ENCODE data around the gene POC1A. TPM values are rescaled to one million over a fixed set of nuclear protein-coding genes. Genes with fewer than 3 reads are reported as not detected.

Gene POC1A
- total RNA-seq, 1 experiment from 2014 or later = 43.0 TPM

DNA sequence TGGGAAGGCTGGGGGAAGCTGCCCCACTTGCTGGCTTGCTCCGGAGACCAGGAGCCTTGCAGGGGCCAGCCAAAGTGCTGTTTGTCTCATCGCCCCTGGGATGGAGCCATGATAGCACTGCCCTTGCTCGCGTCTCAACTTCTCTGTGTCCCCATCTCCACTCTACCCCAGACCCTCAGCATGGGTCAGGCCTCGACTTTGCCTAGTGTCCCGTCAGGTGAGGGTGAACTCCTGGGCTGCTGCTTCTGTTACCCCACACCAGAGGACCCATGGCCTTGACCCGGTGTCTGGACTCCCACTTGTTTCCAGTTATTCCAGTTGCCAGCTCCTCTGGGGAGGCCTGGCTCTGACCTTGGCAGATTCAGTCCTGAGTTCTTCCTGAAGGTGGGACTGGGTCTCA lies 61.3 kb downstream of the POC1A start:
- Histone ChIP-seq H3K4me3 (ENCODE audit: low read length) (no peak overlapping the region), H3F3A (ENCODE audit: low read length, unreplicated experiment) (no peaks in the 10 kb centered on the region), H3K27me3 (ENCODE audit: low read length) (no peaks in the 10 kb centered on the region), H3K36me3 (ENCODE audit: low read depth, low read length) (peaks cover 23% of the 10 kb centered on the region; the same call in 1 of the 2 replicates), H4K20me1 (ENCODE audit: low read length) (no peaks in the 10 kb centered on the region), H3K27ac (ENCODE audit: low read length) (no peak overlapping the region), H2AFZ (ENCODE audit: low read length) (no peak overlapping the region), H3K79me2 (ENCODE audit: low read length) (no peaks in the 10 kb centered on the region), H3K9me3 (ENCODE audit: low read length) (no peaks in the 10 kb centered on the region), H3K9ac (ENCODE audit: low read length) (no peak overlapping the region), H3K4me1 (ENCODE audit: insufficient read depth, low read length) (peaks cover 16% of the 10 kb centered on the region), H3K4me2 (ENCODE audit: low read length) (no peak overlapping the region), H3K9me2 (replicated peaks; ENCODE audit: low read length) (no peaks in the 10 kb centered on the region)
- BruUV-seq (replicated peaks) = no TSS peak
- no peak for TF ChIP-seq EZH2phosphoT487 (IDR thresholded peaks at IDR 0.05; ENCODE audit: borderline replicate concordance, low read length)
- POLR2A ChIA-PET (ENCODE audit: unreplicated experiment) = no interaction called here
- no peak for ATAC-seq
- DNase-seq = no peak
- CTCF ChIA-PET = no interaction called here
- intact Hi-C loops (cut with micrococcal nuclease) = no loop called here

- Histone ChIP-seq H2AFZ (ENCODE audit: low read length) (no peak overlapping the region), H4K20me1 (ENCODE audit: low read length) (no peaks in the 10 kb centered on the region), H3K36me3 (ENCODE audit: low read depth, low read length) (peaks cover 18% of the 10 kb centered on the region; the same call in 1 of the 2 replicates), H3K27me3 (ENCODE audit: low read length) (no peaks in the 10 kb centered on the region), H3K4me1 (ENCODE audit: insufficient read depth, low read length) (peaks cover 16% of the 10 kb centered on the region), H3K9me3 (ENCODE audit: low read length) (no peaks in the 10 kb centered on the region), H3K27ac (ENCODE audit: low read length) (no peak overlapping the region), H3K9ac (ENCODE audit: low read length) (no peak overlapping the region), H3F3A (ENCODE audit: low read length, unreplicated experiment) (no peaks in the 10 kb centered on the region), H3K4me2 (ENCODE audit: low read length) (no peak overlapping the region), H3K79me2 (ENCODE audit: low read length) (no peaks in the 10 kb centered on the region), H3K4me3 (ENCODE audit: low read length) (no peak overlapping the region), H3K9me2 (replicated peaks; ENCODE audit: low read length) (no peaks in the 10 kb centered on the region)
- intact Hi-C loops (cut with micrococcal nuclease) = no loop called here
- ChIA-PET CTCF (no interaction called here), POLR2A (ENCODE audit: unreplicated experiment) (interaction anchor here (0.6 kb wide), 1 partner anchor 46 kb away, joined by 4 read pairs; no protein-coding TSS in a partner anchor)
- ATAC-seq (no peak), DNase-seq (no peak)
- no TSS peak for BruUV-seq (replicated peaks)
- no peak for TF ChIP-seq EZH2phosphoT487 (IDR thresholded peaks at IDR 0.05; ENCODE audit: borderline replicate concordance, low read length)
- TF ChIP-seq, protein P1, sequence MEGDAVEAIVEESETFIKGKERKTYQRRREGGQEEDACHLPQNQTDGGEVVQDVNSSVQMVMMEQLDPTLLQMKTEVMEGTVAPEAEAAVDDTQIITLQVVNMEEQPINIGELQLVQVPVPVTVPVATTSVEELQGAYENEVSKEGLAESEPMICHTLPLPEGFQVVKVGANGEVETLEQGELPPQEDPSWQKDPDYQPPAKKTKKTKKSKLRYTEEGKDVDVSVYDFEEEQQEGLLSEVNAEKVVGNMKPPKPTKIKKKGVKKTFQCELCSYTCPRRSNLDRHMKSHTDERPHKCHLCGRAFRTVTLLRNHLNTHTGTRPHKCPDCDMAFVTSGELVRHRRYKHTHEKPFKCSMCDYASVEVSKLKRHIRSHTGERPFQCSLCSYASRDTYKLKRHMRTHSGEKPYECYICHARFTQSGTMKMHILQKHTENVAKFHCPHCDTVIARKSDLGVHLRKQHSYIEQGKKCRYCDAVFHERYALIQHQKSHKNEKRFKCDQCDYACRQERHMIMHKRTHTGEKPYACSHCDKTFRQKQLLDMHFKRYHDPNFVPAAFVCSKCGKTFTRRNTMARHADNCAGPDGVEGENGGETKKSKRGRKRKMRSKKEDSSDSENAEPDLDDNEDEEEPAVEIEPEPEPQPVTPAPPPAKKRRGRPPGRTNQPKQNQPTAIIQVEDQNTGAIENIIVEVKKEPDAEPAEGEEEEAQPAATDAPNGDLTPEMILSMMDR (conservative IDR thresholded peaks at IDR 0.05; ENCODE audit: low read depth, low read length) = no peak
- no peak for TF ChIP-seq EZH2 (IDR thresholded peaks at IDR 0.05; ENCODE audit: low read length, unreplicated experiment)
Observed at GRCh38 chr3:52092271-52092660, 62.0 kb downstream of the POC1A start.

DNA sequence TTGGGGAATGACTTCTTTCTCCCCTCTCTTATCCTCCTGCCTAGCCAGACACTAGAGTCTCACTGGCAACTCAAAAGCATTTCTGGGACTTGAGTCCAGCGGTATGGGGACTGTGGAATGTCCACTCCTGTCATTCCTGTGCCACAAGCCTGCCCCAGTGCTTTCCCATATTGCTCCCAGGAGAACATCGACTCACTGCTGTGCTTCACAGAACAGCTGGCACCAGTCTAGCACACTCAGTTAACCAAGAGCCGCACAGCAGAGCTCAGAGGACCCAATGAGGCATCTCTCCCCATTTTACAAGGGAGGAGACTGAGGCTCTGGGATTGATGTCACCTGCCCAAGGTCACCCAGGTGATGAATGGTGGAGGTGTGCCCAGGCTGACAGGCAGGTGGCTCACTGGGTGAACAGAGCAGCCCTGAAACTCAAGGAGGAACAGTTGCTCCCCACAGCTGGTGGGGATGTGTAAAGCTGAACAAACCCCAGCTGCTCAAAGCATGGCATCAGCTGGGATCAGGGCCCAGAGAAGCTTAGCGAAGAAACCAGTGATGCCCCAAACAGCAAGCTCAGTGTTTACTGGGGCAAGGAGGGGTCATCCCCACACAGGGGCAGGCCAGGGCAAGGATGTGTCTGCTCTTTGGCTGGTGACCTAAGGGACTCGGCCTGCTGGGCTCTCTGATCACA lies 62.5 kb downstream of the POC1A start:
- ATAC-seq (no peak), DNase-seq (no peak)
- H3K4me2 ChIP-seq (ENCODE audit: low read length) = no peak overlapping the region
- ChIA-PET CTCF (no interaction called here), POLR2A (ENCODE audit: unreplicated experiment) (interaction anchor here (0.6 kb wide), 1 partner anchor 45 kb away, joined by 4 read pairs; no protein-coding TSS in a partner anchor)
- no peak overlapping the region for H3K27ac ChIP-seq (ENCODE audit: low read length)
- no peaks in the 10 kb centered on the region for H4K20me1 ChIP-seq (ENCODE audit: low read length)
- H3K9me3 ChIP-seq (ENCODE audit: low read length) = no peaks in the 10 kb centered on the region
- TF ChIP-seq, protein P1 (conservative IDR thresholded peaks at IDR 0.05; ENCODE audit: low read depth, low read length) = no peak
- TF ChIP-seq EZH2phosphoT487 (IDR thresholded peaks at IDR 0.05; ENCODE audit: borderline replicate concordance, low read length) = no peak
- TF ChIP-seq EZH2 (IDR thresholded peaks at IDR 0.05; ENCODE audit: low read length, unreplicated experiment) = no peak
- no peaks in the 10 kb centered on the region for H3K79me2 ChIP-seq (ENCODE audit: low read length)
- peaks cover 14% of the 10 kb centered on the region; the same call in 1 of the 2 replicates for H3K36me3 ChIP-seq (ENCODE audit: low read depth, low read length)
- BruUV-seq (replicated peaks) = no TSS peak
- H3K27me3 ChIP-seq (ENCODE audit: low read length) = no peaks in the 10 kb centered on the region
- no peak overlapping the region for H3K9ac ChIP-seq (ENCODE audit: low read length)
- H3K4me1 ChIP-seq (ENCODE audit: insufficient read depth, low read length) = peaks cover 16% of the 10 kb centered on the region
- H2AFZ ChIP-seq (ENCODE audit: low read length) = no peak overlapping the region
- no peaks in the 10 kb centered on the region for H3F3A ChIP-seq (ENCODE audit: low read length, unreplicated experiment)
- intact Hi-C loops (cut with micrococcal nuclease) = no loop called here
- H3K4me3 ChIP-seq (ENCODE audit: low read length) = no peak overlapping the region
- H3K9me2 ChIP-seq (replicated peaks; ENCODE audit: low read length) = no peaks in the 10 kb centered on the region
